Thyroid gland (tissue), 4 donors: ENCODE data around the gene PLCD3. TPM values are rescaled to one million over a fixed set of nuclear protein-coding genes. Genes with fewer than 3 reads are reported as not detected.

Experiments used
- DNase-seq, 2 donors: peaks; one replicate each; pipeline ENCODE4 v3.0.0-alpha.2; 2019
- H3K27ac ChIP-seq, 3 donors: fragments of 200-600 bp; sonication (generic); 1 replicate in 2 of 3; 2 replicates in 1 of 3; pipeline ENCODE4 v1.5.1; 2016 to 2019; ENCODE audit warnings: mild to moderate bottlenecking in 1 of 3, moderate library complexity in 1 of 3
- H3K27me3 ChIP-seq: fragments of 200-600 bp; sonication (generic); one replicate; pipeline ENCODE4 v1.5.1; 2019
- H3K36me3 ChIP-seq, 2 donors: fragments of 200-600 bp; sonication (generic); one replicate each; pipeline ENCODE4 v1.5.1; 2016 to 2019
- H3K4me1 ChIP-seq, 2 donors: fragments of 200-600 bp; sonication (generic); one replicate each; pipeline ENCODE4 v1.5.1; 2017 to 2019
- H3K4me3 ChIP-seq, 3 donors: fragments of 200-600 bp; sonication (generic); replicated peaks in 1 of 3; 1 replicate in 2 of 3; 2 replicates in 1 of 3; pipeline ENCODE4 v1.5.1; 2016; ENCODE audit warnings: mild to moderate bottlenecking in 1 of 3
- H3K9me3 ChIP-seq: fragments of 200-600 bp; sonication (generic); one replicate; pipeline ENCODE4 v1.5.1; 2017
- CTCF ChIP-seq, 6 experiments: fragments of 200-600 bp in 3 of 6; fragments of 450-650 bp in 3 of 6; sonication (generic) in 3 of 6; IDR thresholded peaks; one replicate each; pipeline ENCODE4 v1.5.1; 2016 to 2019; ENCODE audit warnings: antibody characterized with exemption in 6 of 6, mild to moderate bottlenecking in 2 of 6, inconsistent platforms in 1 of 6, moderate library complexity in 1 of 6
- POLR2A ChIP-seq, 2 donors: fragments of 450-650 bp; IDR thresholded peaks; one replicate each; pipeline ENCODE4 v1.6.1; 2017; ENCODE audit warnings: antibody characterized with exemption in 2 of 2, mild to moderate bottlenecking in 2 of 2, moderate library complexity in 1 of 2
- WGBS, 2 donors: methylation state at CpG; one replicate each; pipeline ENCODE4 v1.1.5; 2017; 5-methylcytosine and 5-hydroxymethylcytosine counted together
- intact Hi-C: fragments of 100-400 bp; cut with DNase I; formaldehyde crosslinking; loops from one replicate; pipeline ENCODE4 v1.15.1; 2023
- total RNA-seq, 4 donors: library from RNA; depleted of rRNA; stranded (reverse); fragments of >200 nt; gene quantifications; one replicate each; pipeline ENCODE4 v1.2.3, GENCODE V29; 2016

Gene PLCD3
- total RNA-seq, 4 donors from 2014 or later, result 8.6 to 24.8 (median 16.9) TPM

GRCh38 chr17:45110676-45111611 lies 21.4 kb downstream of the PLCD3 start:
- no peaks in the 10 kb centered on the region for H3K9me3 ChIP-seq
- DNase-seq, result peak; percentile 72 to 73
- H3K4me1 ChIP-seq, result peaks cover 26 to 30% of the 10 kb centered on the region in 2 donors
- H3K27me3 ChIP-seq, result no peaks in the 10 kb centered on the region
- intact Hi-C loops, result no loop called here
- peaks cover 20 to 24% of the 10 kb centered on the region in 2 donors for H3K36me3 ChIP-seq
- peak overlapping the region; percentile 56 to 81 (median 57) for H3K27ac ChIP-seq
- no peak overlapping the region for H3K4me3 ChIP-seq
- TF ChIP-seq POLR2A (IDR thresholded peaks at IDR 0.05) (no peak), CTCF (IDR thresholded peaks at IDR 0.05) (peak in 1 of 6 experiments; percentile 13)
- WGBS, 2 donors, result 59 to 71% methylated on average over 14 to 15 of the region's 16 CpGs

GRCh38 chr17:45108595-45109521 lies 23.5 kb downstream of the PLCD3 start:
- peak; percentile 73 to 75 for DNase-seq
- H3K4me3 ChIP-seq, result no peak overlapping the region
- H3K9me3 ChIP-seq, result no peaks in the 10 kb centered on the region
- 62 to 74% methylated on average over 9 to 12 of the region's 12 CpGs for WGBS, 2 donors
- H3K27me3 ChIP-seq, result no peaks in the 10 kb centered on the region
- peak in 1 of 6 experiments; percentile 6 for TF ChIP-seq CTCF (IDR thresholded peaks at IDR 0.05)
- TF ChIP-seq POLR2A (IDR thresholded peaks at IDR 0.05), result no peak
- peak overlapping the region in 2 of 3 donors; percentile 3 to 58 for H3K27ac ChIP-seq
- H3K4me1 ChIP-seq, result peaks cover 26 to 30% of the 10 kb centered on the region in 2 donors
- intact Hi-C loops, result no loop called here
- peaks cover 40 to 44% of the 10 kb centered on the region in 2 donors for H3K36me3 ChIP-seq

- H3K27ac ChIP-seq, result no peak overlapping the region
- TF ChIP-seq CTCF (IDR thresholded peaks at IDR 0.05) (no peak), POLR2A (IDR thresholded peaks at IDR 0.05) (no peak)
- peaks cover 48 to 52% of the 10 kb centered on the region in 2 donors for H3K36me3 ChIP-seq
- WGBS, 2 donors, result 85 to 86% methylated on average over 9 of the region's 9 CpGs
- intact Hi-C loops, result no loop called here
- DNase-seq, result no peak
- no peaks in the 10 kb centered on the region for H3K9me3 ChIP-seq
- peaks cover 26 to 35% of the 10 kb centered on the region in 2 donors for H3K4me1 ChIP-seq
- no peaks in the 10 kb centered on the region for H3K27me3 ChIP-seq
- H3K4me3 ChIP-seq, result no peak overlapping the region
Measured at GRCh38 chr17:45108051-45108450, 24.3 kb downstream of the PLCD3 start.

- no peak overlapping the region for H3K4me3 ChIP-seq
- H3K27me3 ChIP-seq, result no peaks in the 10 kb centered on the region
- TF ChIP-seq POLR2A (IDR thresholded peaks at IDR 0.05) (no peak), CTCF (IDR thresholded peaks at IDR 0.05) (no peak)
- no peak for DNase-seq
- H3K4me1 ChIP-seq, result peaks cover 26 to 41% of the 10 kb centered on the region in 2 donors
- H3K36me3 ChIP-seq, result peaks cover 52 to 55% of the 10 kb centered on the region in 2 donors
- H3K27ac ChIP-seq, result no peak overlapping the region
- WGBS, 2 donors, result 71 to 84% methylated on average over 7 to 12 of the region's 13 CpGs
- intact Hi-C loops, result no loop called here
- no peaks in the 10 kb centered on the region for H3K9me3 ChIP-seq
Measured at GRCh38 chr17:45107293-45108010, 24.9 kb downstream of the PLCD3 start.
